ENCODE measurements around the gene LRTM1. TPM values are rescaled to one million over a fixed set of nuclear protein-coding genes. Genes with fewer than 3 reads are reported as not detected.
A peak's percentile ranks its signal among the peaks of the same experiment; 100 is the strongest.

The LRTM1 gene
- total RNA-seq, 2 donors from 2014 or later = not detected

GRCh38 chr3:54901906-54902685, 25.8 kb downstream of the LRTM1 start:
- intact Hi-C loops (cut with DNase I, micrococcal nuclease) = no loop called here
- ATAC-seq = no peak
- DNase-seq = no peak

GRCh38 chr3:54900838-54901591, 26.8 kb downstream of the LRTM1 start:
- no peak for ATAC-seq
- no peak for DNase-seq
- intact Hi-C loops (cut with DNase I, micrococcal nuclease) = no loop called here

- no peak for DNase-seq
- ATAC-seq = no peak
- intact Hi-C loops (cut with DNase I, micrococcal nuclease) = no loop called here
Observed at GRCh38 chr3:54899273-54899672, 28.6 kb downstream of the LRTM1 start.

- ATAC-seq = no peak
- intact Hi-C loops (cut with DNase I, micrococcal nuclease) = no loop called here
- DNase-seq = no peak
Observed at GRCh38 chr3:54897028-54897711, 30.7 kb downstream of the LRTM1 start.

GRCh38 chr3:54895613-54896012, 32.2 kb downstream of the LRTM1 start:
- ATAC-seq = no peak
- DNase-seq = no peak
- intact Hi-C loops (cut with DNase I, micrococcal nuclease) = no loop called here

- DNase-seq (no peak), ATAC-seq (no peak)
- intact Hi-C loops (cut with DNase I, micrococcal nuclease) = no loop called here
Observed at GRCh38 chr3:54892168-54892567, 35.7 kb downstream of the LRTM1 start.

GRCh38 chr3:54891540-54891897, 36.3 kb downstream of the LRTM1 start:
- DNase-seq = peak; percentile 67 to 91
- intact Hi-C loops (cut with DNase I, micrococcal nuclease) = no loop called here
- ATAC-seq = peak; percentile 99

- intact Hi-C loops (cut with DNase I, micrococcal nuclease) = no loop called here
- ATAC-seq = no peak
- no peak for DNase-seq
Observed at GRCh38 chr3:54889731-54890130, 38.1 kb downstream of the LRTM1 start.

GRCh38 chr3:54888873-54889272, 39.0 kb downstream of the LRTM1 start:
- intact Hi-C loops (cut with DNase I, micrococcal nuclease) = no loop called here
- no peak for ATAC-seq
- DNase-seq = no peak

GRCh38 chr3:54888162-54888561, 39.7 kb downstream of the LRTM1 start:
- no peak for DNase-seq
- intact Hi-C loops (cut with DNase I, micrococcal nuclease) = no loop called here
- no peak for ATAC-seq

- ATAC-seq (no peak), DNase-seq (no peak)
- intact Hi-C loops (cut with DNase I, micrococcal nuclease) = no loop called here
Observed at GRCh38 chr3:54882129-54882833, 45.6 kb downstream of the LRTM1 start.

GRCh38 chr3:54878145-54878544, 49.7 kb downstream of the LRTM1 start:
- no peak for ATAC-seq
- DNase-seq = no peak
- intact Hi-C loops (cut with DNase I, micrococcal nuclease) = no loop called here

- ATAC-seq = no peak
- intact Hi-C loops (cut with DNase I, micrococcal nuclease) = no loop called here
- DNase-seq = no peak
Observed at GRCh38 chr3:54877730-54878129, 50.1 kb downstream of the LRTM1 start.

GRCh38 chr3:54876694-54877093, 51.2 kb downstream of the LRTM1 start:
- DNase-seq (no peak), ATAC-seq (no peak)
- intact Hi-C loops (cut with DNase I, micrococcal nuclease) = no loop called here

- no peak for ATAC-seq
- intact Hi-C loops (cut with DNase I, micrococcal nuclease) = no loop called here
- no peak for DNase-seq
Observed at GRCh38 chr3:54875596-54876268, 52.1 kb downstream of the LRTM1 start.

- intact Hi-C loops (cut with DNase I, micrococcal nuclease) = no loop called here
- no peak for DNase-seq
- no peak for ATAC-seq
Observed at GRCh38 chr3:54874816-54875556, 52.9 kb downstream of the LRTM1 start.

- ATAC-seq (no peak), DNase-seq (no peak)
- intact Hi-C loops (cut with DNase I, micrococcal nuclease) = no loop called here
Observed at GRCh38 chr3:54873059-54874010, 54.5 kb downstream of the LRTM1 start.
